ENCODE results near the gene PHF11. TPM values are rescaled to one million over a fixed set of nuclear protein-coding genes. Genes with fewer than 3 reads are reported as not detected.

Gene PHF11
- polyA plus RNA-seq, 1 of the 3 experiments (the other 2 are of a cell fraction) = 3.0 TPM

GRCh38 chr13:49448753-49449152 is 47.0 kb upstream of the PHF11 start:
- Histone ChIP-seq H2AFZ (ENCODE audit: low read depth) (no peak overlapping the region), H3K4me3 (ENCODE audit: low read depth in 2 of 2, low read length in 1 of 2) (no peak overlapping the region), H3K79me2 (ENCODE audit: insufficient read depth) (peaks cover 48% of the 10 kb centered on the region)

GRCh38 chr13:49450105-49450819 is 45.5 kb upstream of the PHF11 start:
- Histone ChIP-seq H3K9me2 (no peaks in the 10 kb centered on the region), H3K4me1 (ENCODE audit: control insufficient read depth in 1 of 2, insufficient read depth in 2 of 2, low read depth in 1 of 2, low read length in 1 of 2) (no peaks in the 10 kb centered on the region; a peak in 1 of 4 replicates), H3K79me2 (ENCODE audit: insufficient read depth) (peaks cover 48% of the 10 kb centered on the region), H4K20me1 (ENCODE audit: insufficient read depth) (no peaks in the 10 kb centered on the region), H3K27ac (ENCODE audit: low read depth in 2 of 2, low read length in 1 of 2) (no peak overlapping the region), H3K36me3 (replicated peaks in 1 of 2; ENCODE audit: control insufficient read depth in 1 of 2, insufficient read depth in 2 of 2, low read length in 1 of 2) (peaks cover 0 to 10% of the 10 kb centered on the region in 2 experiments), H3K9me3 (no peaks in the 10 kb centered on the region), H3K4me3 (ENCODE audit: low read depth in 2 of 2, low read length in 1 of 2) (no peak overlapping the region), H3K4me2 (no peak overlapping the region), H3K27me3 (ENCODE audit: insufficient read depth) (no peaks in the 10 kb centered on the region), H3F3A (replicated peaks; ENCODE audit: insufficient read depth) (peaks cover 2% of the 10 kb centered on the region), H2AFZ (ENCODE audit: low read depth) (no peak overlapping the region), H3K9ac (no peak overlapping the region)
- no peak for TF ChIP-seq PBX3 (IDR thresholded peaks at IDR 0.05)
- TF ChIP-seq TCF12 (IDR thresholded peaks at IDR 0.05) = no peak
- no peak for TF ChIP-seq EZH2phosphoT487 (IDR thresholded peaks at IDR 0.05; ENCODE audit: borderline replicate concordance, low read depth)
- no peak for TF ChIP-seq REST (IDR thresholded peaks at IDR 0.05; ENCODE audit: low read depth, low read length)
- TF ChIP-seq TEAD4 (IDR thresholded peaks at IDR 0.05; ENCODE audit: borderline replicate concordance, insufficient read depth) = no peak
- no peak for DNase-seq
- 85% methylated on average over 3 of the region's 3 CpGs for WGBS (ENCODE audit: low lambda C conversion rate)
- ChIA-PET POLR2A (no interaction called here), CTCF (no interaction called here)

More at GRCh38 chr13:49448753-49449152, 47.0 kb upstream of the PHF11 start:
- Histone ChIP-seq H3K36me3 (replicated peaks in 1 of 2; ENCODE audit: control insufficient read depth in 1 of 2, insufficient read depth in 2 of 2, low read length in 1 of 2) (peaks cover 0 to 10% of the 10 kb centered on the region in 2 experiments), H3K9me3 (no peaks in the 10 kb centered on the region), H3K4me2 (no peak overlapping the region), H3F3A (replicated peaks; ENCODE audit: insufficient read depth) (peaks cover 9% of the 10 kb centered on the region), H3K27me3 (ENCODE audit: insufficient read depth) (no peaks in the 10 kb centered on the region), H3K9ac (no peak overlapping the region), H3K27ac (ENCODE audit: low read depth in 2 of 2, low read length in 1 of 2) (no peak overlapping the region), H3K9me2 (no peaks in the 10 kb centered on the region), H4K20me1 (ENCODE audit: insufficient read depth) (no peaks in the 10 kb centered on the region), H3K4me1 (ENCODE audit: control insufficient read depth in 1 of 2, insufficient read depth in 2 of 2, low read depth in 1 of 2, low read length in 1 of 2) (peaks cover 0 to 2% of the 10 kb centered on the region in 2 experiments; a peak in 1 of 4 replicates)
- DNase-seq = no peak
- ChIA-PET CTCF (interaction anchor here (1.4 kb wide), 2 partner anchors 13 to 158 kb away, joined by 3 to 4 read pairs; no protein-coding TSS in a partner anchor), POLR2A (interaction anchor here (0.6 kb wide), 1 partner anchor 1774 kb away, joined by 3 read pairs; no protein-coding TSS in a partner anchor)
- 88% methylated on average over 2 of the region's 2 CpGs for WGBS (ENCODE audit: low lambda C conversion rate)
- TF ChIP-seq MEF2A (IDR thresholded peaks at IDR 0.05; ENCODE audit: borderline replicate concordance, low read depth) (no peak), TAF1 (IDR thresholded peaks at IDR 0.05; ENCODE audit: borderline replicate concordance, low read depth, low read length) (no peak)
